ENCODE data around the gene LGR5. TPM values are rescaled to one million over a fixed set of nuclear protein-coding genes. Genes with fewer than 3 reads are reported as not detected.

Gene LGR5
- total RNA-seq, 2 donors from 2014 or later = 0.64 to 0.91 TPM

DNA sequence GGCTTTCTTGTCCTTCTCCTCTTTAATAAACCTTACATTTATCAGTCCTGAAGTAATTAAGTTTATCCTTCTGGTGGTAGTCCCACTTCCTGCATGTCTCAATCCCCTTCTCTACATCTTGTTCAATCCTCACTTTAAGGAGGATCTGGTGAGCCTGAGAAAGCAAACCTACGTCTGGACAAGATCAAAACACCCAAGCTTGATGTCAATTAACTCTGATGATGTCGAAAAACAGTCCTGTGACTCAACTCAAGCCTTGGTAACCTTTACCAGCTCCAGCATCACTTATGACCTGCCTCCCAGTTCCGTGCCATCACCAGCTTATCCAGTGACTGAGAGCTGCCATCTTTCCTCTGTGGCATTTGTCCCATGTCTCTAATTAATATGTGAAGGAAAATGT lies 144.8 kb downstream of the LGR5 start:
- no peaks in the 10 kb centered on the region for H3K36me3 ChIP-seq
- TF ChIP-seq POLR2AphosphoS5 (IDR thresholded peaks at IDR 0.05) = no peak
- no peak for TF ChIP-seq POLR2A (IDR thresholded peaks at IDR 0.05)
- no peak for TF ChIP-seq CTCF (IDR thresholded peaks at IDR 0.05)
- intact Hi-C loops (cut with DNase I) = no loop called here

GRCh38 chr12:71585218-71585617 lies 145.6 kb downstream of the LGR5 start:
- H3K36me3 ChIP-seq = no peaks in the 10 kb centered on the region
- 36% methylated on average over 1 of the region's 1 CpG for WGBS
- intact Hi-C loops (cut with DNase I) = no loop called here
- H3K4me1 ChIP-seq (replicated peaks) = no peaks in the 10 kb centered on the region
- H3K4me3 ChIP-seq = no peak overlapping the region
- H3K27me3 ChIP-seq (replicated peaks; ENCODE audit: insufficient read depth) = no peaks in the 10 kb centered on the region
- H3K27ac ChIP-seq = no peak overlapping the region
- TF ChIP-seq POLR2A (IDR thresholded peaks at IDR 0.05) (no peak), CTCF (IDR thresholded peaks at IDR 0.05) (no peak), POLR2AphosphoS5 (IDR thresholded peaks at IDR 0.05) (no peak)
- no peak for DNase-seq (ENCODE audit: low spot score)
- H3K9me3 ChIP-seq = no peaks in the 10 kb centered on the region

More for the DNA sequence above, 144.8 kb downstream of the LGR5 start:
- no peaks in the 10 kb centered on the region for H3K4me1 ChIP-seq (replicated peaks)
- DNase-seq (ENCODE audit: low spot score) = no peak
- H3K4me3 ChIP-seq = no peak overlapping the region
- no peak overlapping the region for H3K27ac ChIP-seq
- H3K9me3 ChIP-seq = no peaks in the 10 kb centered on the region
- H3K27me3 ChIP-seq (replicated peaks; ENCODE audit: insufficient read depth) = no peaks in the 10 kb centered on the region
- WGBS = 94% methylated on average over 3 of the region's 3 CpGs

- intact Hi-C loops (cut with DNase I) = no loop called here
- no peak overlapping the region for H3K27ac ChIP-seq
- H3K4me1 ChIP-seq (replicated peaks) = no peaks in the 10 kb centered on the region
- DNase-seq (ENCODE audit: low spot score) = no peak
- TF ChIP-seq POLR2AphosphoS5 (IDR thresholded peaks at IDR 0.05) (no peak), POLR2A (IDR thresholded peaks at IDR 0.05) (no peak)
- no peaks in the 10 kb centered on the region for H3K9me3 ChIP-seq
- no peak overlapping the region for H3K4me3 ChIP-seq
- 72% methylated on average over 2 of the region's 2 CpGs for WGBS
- H3K27me3 ChIP-seq (replicated peaks; ENCODE audit: insufficient read depth) = no peaks in the 10 kb centered on the region
- no peaks in the 10 kb centered on the region for H3K36me3 ChIP-seq
Observed at GRCh38 chr12:71587012-71587411, 147.4 kb downstream of the LGR5 start.

DNA sequence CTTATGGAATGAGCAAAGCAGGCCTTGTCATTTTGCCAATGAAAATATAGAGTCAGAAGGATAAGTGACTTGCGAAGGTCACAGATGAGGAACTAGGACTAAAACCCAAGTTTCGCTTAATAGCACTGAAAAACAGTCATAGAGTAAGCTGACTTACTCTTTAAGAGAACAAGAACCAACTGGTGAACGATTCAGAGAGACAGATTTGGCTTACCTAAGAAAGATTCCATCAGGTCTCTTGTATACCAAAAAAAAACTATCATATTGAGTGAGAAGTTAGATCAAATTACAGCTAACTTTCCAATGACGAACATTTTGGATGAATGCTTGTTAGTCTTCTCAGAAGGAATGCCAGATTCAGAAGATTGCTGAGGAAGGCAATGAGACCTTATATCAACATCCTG lies 149.9 kb downstream of the LGR5 start:
- DNase-seq (ENCODE audit: low spot score) = no peak
- 39% methylated on average over 4 of the region's 4 CpGs for WGBS
- TF ChIP-seq POLR2A (IDR thresholded peaks at IDR 0.05) = no peak
- no peak for TF ChIP-seq POLR2AphosphoS5 (IDR thresholded peaks at IDR 0.05)
- TF ChIP-seq CTCF (IDR thresholded peaks at IDR 0.05) = no peak
- Histone ChIP-seq H3K9me3 (no peaks in the 10 kb centered on the region), H3K4me1 (replicated peaks) (no peaks in the 10 kb centered on the region), H3K36me3 (no peaks in the 10 kb centered on the region), H3K27ac (no peak overlapping the region), H3K4me3 (no peak overlapping the region), H3K27me3 (replicated peaks; ENCODE audit: insufficient read depth) (no peaks in the 10 kb centered on the region)
- intact Hi-C loops (cut with DNase I) = no loop called here

DNA sequence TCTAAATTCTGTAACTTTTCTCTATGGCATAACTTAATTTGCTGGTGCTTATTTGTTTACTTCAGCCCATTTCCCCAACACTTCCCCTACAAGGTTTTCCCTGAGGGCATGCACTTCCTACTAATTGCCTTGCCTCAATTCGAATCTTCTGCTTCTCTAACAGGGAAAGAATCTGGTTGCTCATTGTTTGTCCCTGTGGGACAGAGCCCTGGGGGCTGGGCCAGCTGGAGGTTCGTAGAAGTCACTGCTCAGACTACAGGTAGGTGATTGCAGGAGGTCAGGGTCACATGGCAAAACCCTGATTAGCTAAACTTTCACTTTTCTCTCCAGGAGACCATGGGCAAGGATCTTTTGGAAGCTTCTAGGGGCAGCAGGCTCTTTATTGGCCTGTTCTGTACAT lies 152.0 kb downstream of the LGR5 start:
- Histone ChIP-seq H3K36me3 (no peaks in the 10 kb centered on the region), H3K27ac (no peak overlapping the region), H3K9me3 (no peaks in the 10 kb centered on the region), H3K4me3 (no peak overlapping the region), H3K27me3 (replicated peaks; ENCODE audit: insufficient read depth) (no peaks in the 10 kb centered on the region), H3K4me1 (replicated peaks) (no peaks in the 10 kb centered on the region)
- no peak for TF ChIP-seq POLR2A (IDR thresholded peaks at IDR 0.05)
- no peak for TF ChIP-seq CTCF (IDR thresholded peaks at IDR 0.05)
- 51% methylated on average over 2 of the region's 2 CpGs for WGBS
- intact Hi-C loops (cut with DNase I) = no loop called here
- DNase-seq (ENCODE audit: low spot score) = no peak
